ENCODE results near the gene PTCD1.

- no peak for TF ChIP-seq CTCF (IDR thresholded peaks at IDR 0.05; ENCODE audit: borderline replicate concordance, extremely low read depth, low read length, poor library complexity, severe bottlenecking)
- TF ChIP-seq EZH2 (IDR thresholded peaks at IDR 0.05; ENCODE audit: borderline replicate concordance, low read depth, low read length, severe bottlenecking) = no peak
Measured at GRCh38 chr7:99460651-99461050, 22.1 kb upstream of the PTCD1 start.

Measured in DND-41 (cell line).